OCI-LY7 (cell line): ENCODE results near the gene CUL2.

Source experiments
- EZH2phosphoT487 ChIP-seq: fragments of 200-600 bp; sonication (generic); IDR thresholded peaks from 2 replicates; pipeline ENCODE4 v1.6.1; 2018; ENCODE audit warnings: low read depth, borderline replicate concordance, mild to moderate bottlenecking, mixed run types, antibody characterized with exemption, low read length, moderate library complexity, mixed read lengths
- TF ChIP-seq, protein P1 (sequence below): fragments of 200-600 bp; sonication (generic); conservative IDR thresholded peaks from 2 replicates; pipeline ENCODE4 v1.5.1; 2014; ENCODE audit warnings: mild to moderate bottlenecking, antibody characterized with exemption, low read length, moderate library complexity, mixed read lengths

DNA sequence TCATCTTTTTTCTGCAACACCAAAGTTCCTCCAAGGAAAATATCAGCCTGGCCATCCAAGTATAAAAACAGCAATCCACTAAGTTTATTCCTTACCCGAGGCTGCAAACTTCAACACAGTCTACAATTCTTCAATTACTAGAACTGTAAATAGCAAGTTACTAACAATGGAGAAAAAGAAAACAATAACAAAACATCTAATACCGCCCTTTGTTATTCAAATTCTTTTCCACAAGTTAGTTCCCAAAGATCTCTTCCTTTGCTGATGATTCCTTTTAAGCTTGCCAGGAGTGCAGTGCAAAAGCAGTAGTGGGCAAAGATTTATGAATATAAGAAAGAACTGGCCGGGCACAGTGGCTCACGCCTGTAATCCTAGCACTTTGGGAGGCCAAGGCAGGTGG is 86.2 kb downstream of the CUL2 start:
- TF ChIP-seq, protein P1, sequence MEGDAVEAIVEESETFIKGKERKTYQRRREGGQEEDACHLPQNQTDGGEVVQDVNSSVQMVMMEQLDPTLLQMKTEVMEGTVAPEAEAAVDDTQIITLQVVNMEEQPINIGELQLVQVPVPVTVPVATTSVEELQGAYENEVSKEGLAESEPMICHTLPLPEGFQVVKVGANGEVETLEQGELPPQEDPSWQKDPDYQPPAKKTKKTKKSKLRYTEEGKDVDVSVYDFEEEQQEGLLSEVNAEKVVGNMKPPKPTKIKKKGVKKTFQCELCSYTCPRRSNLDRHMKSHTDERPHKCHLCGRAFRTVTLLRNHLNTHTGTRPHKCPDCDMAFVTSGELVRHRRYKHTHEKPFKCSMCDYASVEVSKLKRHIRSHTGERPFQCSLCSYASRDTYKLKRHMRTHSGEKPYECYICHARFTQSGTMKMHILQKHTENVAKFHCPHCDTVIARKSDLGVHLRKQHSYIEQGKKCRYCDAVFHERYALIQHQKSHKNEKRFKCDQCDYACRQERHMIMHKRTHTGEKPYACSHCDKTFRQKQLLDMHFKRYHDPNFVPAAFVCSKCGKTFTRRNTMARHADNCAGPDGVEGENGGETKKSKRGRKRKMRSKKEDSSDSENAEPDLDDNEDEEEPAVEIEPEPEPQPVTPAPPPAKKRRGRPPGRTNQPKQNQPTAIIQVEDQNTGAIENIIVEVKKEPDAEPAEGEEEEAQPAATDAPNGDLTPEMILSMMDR, result no peak
- no peak for TF ChIP-seq EZH2phosphoT487
